Ramos (cell line): ENCODE measurements around the gene KATNAL1.

Experiments
- in situ Hi-C: fragments of 300-500 bp; cut with MboI; formaldehyde crosslinking; loops from one replicate; pipeline ENCODE4 v1.14.3; 2022; ENCODE audit warnings: low sequenced_read_pairs; ENCODE audit not compliant: unreplicated experiment

Gene KATNAL1

DNA sequence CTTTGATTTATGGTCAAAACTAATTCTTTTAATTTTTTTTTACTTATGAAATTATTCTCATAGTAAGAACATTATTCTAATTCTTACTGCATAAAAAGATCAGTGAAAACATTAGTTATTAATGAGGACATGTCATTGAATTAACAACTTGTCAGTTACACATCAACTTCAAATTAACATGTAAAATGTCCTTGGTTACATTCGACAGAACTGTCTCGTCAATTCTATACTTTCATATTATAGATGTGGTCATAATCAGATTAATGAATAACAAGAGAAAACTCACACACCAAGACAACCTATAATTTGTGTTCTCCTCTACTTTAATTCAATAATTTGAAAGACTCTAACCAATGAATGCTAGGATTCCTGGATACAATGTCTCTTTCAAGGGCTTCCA is 66.7 kb downstream of the KATNAL1 start:
- in situ Hi-C loops, result no loop called here

DNA sequence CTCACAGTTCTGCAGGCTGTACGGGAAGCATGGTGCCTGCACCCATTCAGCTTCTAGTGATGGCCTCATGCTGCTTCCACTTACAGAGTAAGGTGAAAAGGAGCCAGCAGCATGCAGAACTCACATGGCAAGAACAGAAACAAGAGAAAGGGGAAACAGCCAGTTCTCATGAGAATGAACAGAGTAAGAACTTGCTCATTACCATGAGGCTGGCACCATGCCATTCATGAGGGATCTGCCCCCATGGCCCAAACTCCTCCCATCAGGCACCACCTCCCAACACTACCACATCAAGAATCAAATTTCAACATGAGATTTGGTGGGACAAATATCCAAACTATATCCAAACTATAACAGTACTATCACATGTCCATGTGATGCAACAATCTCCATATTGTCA is 72.1 kb downstream of the KATNAL1 start:
- in situ Hi-C loops, result no loop called here

DNA sequence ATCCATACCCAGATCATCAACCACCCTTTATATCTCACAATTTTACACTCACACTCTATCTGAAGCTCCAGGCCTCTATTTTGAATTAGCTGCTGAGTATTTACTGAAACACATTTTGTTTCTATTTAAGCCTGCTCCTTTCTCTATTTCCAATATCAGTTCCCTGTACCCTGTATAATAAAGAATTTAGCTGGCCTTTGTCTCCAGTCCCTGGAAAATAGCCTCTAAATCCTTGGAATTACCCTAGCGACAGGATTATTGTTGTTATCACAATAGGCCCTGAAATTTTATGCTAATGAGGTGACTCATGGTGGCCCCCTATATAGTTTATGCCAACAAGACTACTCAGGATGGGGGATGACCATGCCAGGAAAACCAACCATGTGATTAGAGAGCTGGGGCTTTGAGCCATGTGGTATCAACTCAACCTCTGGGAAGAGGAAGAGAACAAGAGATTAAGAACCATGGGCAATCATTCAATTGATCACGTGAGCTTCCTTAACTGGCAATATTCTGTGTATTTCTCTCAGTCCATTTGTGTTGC is 72.7 kb downstream of the KATNAL1 start:
- in situ Hi-C loops, result no loop called here

DNA sequence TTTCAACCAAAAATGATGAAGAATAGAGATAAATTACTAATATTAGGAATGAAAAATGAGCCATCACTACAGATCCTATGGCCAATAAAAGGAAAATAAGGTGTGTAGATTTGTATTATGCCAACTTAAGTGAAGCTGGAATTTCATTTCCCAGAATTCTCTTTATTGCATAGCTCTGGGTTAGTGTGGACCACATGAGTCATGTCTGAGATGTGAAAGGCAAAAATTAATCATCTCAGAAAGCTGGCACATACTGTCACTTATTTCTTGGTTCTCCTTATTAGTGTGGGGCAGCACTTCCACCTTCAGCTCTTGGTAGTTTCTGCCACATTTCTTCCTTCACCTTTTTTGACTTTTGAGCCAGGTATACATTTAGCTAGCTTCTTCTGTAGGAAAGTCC is 82.6 kb downstream of the KATNAL1 start:
- in situ Hi-C loops, result no loop called here

DNA sequence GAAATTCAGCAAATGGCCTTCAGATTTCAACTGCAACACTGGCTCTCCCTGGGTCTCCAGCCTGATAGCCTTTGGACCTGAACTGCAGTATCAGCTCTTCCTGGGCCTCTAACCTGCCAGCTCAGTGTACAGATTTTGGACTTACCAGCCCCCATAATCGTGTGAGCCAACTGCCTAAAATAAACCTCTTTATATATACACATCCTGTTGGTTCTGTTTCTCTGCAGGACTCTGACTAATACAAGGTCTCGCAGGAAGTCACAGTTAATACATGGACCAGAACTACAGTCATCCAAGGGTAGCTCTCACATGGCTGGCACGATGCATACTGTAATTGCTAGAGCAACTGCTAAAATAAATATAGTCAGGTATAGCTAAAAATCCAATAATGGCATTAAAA is 85.1 kb downstream of the KATNAL1 start:
- in situ Hi-C loops, result no loop called here

DNA sequence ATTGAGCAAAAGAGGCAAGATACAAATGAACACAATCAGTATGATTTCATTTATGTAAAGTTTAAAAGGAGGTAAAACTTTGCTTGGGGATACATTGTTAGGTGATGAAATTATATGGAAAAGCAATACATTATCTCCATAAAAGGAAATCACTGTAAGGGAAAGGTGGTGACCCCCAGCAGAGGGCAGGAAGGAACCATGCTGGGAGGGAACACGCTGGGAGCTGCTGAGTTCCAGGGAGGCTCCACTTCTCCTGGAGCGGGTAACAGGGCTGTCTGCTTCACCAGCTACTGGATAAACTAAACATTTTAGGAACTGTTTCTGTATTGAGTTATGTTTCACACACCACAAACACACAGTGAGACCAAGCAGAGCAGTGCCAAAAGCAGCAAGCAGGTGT is 91.2 kb downstream of the KATNAL1 start:
- in situ Hi-C loops, result no loop called here

DNA sequence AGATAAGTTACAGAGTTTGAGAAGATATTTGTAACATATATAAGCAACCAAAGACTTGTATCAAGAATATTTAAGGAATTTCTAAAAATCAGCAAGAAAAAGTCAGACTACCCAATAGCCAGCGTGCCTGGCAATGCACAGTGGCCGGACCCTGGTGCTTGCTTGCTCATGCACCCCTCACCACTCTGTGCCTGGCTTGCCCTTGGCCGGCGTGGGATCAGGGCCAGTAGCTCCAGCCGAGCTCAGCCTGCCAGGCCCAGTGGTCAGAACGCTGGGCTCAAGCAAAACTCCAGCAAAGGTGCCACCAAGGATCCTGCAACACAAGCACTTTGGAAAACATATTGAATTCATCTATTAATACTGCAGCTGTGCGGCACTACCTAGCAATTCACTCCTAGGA is 95.1 kb downstream of the KATNAL1 start:
- in situ Hi-C loops, result no loop called here

DNA sequence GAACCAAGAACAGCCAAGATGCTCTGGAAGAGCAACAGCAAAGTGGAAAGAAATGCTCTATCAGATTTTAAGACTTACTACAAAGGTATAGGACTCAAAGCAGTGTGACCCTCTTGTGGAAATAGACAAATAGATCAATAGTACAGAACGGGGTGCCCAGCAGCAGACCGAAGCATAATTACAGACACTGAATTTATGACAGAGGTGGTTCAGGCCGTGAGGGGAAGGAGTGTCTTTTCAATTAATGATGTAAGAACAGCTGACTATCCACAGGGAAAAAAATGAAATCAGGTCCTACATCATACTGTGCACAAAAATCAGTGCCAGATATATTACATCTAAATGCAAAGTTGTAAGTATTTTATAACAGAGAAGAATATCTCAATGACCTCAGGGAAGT is 95.6 kb downstream of the KATNAL1 start:
- in situ Hi-C loops, result no loop called here

DNA sequence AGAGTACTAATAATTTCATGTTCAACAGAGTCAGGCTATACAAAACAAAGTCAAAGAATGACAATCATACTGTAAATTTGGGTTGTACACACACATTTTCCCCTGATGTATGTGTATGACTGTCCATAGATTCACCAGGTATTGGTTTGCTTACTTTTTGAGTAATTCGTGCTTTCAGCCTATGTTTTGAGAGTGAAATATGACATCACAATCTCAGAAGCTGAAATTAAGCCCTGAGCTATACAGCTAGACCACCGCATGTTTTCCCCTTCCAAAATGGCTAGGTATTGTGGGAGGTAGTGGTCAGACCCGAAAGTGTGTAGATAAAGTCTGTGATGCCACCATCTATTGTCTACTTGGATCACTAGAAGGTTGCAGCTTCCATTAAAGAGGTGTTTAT is 102.8 kb downstream of the KATNAL1 start:
- in situ Hi-C loops, result no loop called here

DNA sequence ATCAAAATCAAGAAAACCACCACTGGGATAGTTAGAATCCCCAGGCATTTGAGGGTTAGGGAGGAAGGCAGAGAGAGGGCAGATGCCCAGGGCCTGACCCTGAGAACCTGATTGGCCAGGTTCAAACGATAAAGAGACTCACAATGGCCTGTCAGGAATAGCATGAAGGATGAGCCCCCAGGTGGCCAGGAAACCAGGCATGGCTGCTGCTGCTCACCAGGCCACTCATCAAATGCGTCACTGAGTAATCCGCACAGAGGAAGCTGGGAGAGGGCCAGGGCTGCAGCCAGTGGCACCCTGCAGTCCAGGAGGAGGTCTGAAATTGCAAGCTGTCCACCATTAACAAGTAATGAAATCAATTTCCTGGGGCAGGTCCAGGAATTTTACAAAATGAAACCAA is 111.3 kb downstream of the KATNAL1 start:
- in situ Hi-C loops, result no loop called here

DNA sequence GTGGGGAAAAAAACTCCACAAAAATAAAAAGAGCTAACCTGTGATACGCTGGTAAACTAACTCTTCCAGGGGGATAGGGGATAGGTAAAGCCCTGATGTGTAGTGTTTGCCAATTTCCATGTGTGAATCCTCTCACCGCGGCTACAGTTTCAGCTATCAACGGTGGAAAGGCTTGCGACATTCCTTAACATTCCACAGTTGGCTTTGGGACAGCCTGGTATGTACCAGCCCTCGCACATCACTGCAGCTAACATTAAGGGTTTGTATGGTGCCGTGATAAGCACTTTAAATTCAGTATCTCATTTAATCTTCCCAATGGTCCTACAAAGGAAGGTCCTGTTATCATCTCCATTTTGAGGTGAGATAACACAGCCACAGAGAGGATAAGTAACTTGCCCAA is 112.4 kb downstream of the KATNAL1 start:
- in situ Hi-C loops, result no loop called here

DNA sequence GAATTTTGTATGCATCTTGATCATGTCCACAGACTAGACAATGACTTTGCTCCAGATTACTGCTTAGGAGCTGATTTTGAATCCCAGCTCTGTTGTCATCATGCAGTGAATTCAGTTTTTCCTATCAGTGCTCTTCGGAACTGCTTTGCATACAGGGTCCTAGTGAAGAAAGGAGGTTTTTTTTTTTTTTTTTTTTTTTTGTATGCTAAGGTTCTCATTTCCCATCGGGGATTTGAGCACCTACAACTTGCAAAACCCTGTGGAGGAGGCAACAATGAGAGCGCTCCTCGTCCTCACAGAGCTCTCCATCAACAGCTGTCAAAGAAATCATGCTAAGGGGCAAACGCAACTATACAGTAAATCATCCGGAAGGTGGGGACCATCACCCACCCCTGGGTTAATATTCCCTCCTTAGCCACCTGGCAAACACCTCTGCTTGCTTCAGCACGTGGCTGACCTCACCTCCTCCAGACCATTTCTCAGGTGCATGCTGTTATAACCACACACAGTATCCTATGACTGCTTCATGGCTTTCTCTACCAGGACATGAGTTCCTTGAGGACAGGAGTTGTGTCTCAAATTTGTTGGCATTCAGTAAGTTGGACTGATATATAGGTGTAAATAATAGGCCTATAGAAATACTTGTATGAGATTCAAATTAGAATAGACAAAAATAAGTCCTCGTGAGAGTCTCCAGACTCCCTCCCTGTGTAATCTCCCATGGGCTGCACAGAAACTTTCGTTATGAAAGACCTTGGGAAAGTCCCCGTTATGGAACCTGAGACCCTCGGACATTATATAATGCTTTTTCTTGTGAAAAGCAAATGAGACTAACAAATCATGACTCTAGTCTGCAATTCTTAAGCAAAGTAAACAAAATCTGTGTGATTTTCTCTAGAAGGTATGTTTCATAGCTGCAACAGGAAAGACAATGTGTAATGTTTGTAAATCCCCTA is 113.8 kb downstream of the KATNAL1 start:
- in situ Hi-C loops, result no loop called here

DNA sequence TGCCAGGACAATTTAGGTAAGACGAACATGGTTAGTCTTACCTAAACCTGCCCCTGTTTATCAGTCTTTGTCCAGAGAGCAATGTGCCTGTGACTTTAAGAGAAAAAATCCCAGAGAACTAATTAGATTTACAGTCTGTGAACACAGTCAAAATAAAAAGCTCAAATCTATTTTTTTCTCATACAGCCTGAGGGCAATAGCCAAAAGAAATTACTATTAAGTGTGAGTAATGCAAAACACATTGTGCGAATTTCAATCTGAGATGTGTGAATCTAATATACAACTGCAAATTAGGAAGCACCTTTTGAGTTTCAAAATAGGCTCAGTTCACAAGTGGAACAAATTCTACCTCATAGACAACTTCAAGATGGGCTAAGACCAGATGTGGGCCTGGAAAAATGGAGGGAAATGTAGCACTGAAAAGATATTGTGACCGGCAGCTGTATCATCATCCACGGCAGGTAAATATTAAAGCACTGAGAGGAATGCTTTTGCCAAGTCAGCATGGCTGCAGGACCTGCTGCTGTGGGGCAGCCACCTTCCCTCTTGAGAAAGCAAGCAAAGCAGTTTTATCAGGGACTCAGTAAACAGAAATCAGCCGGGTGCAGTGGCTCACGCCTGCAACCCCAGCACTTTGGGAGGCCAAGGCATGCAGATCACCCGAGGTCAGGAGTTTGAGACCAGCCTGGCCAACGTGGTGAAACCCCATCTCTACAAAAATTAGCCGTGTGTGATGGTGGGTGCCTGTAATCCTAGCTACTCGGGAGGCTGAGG is 114.8 kb downstream of the KATNAL1 start:
- in situ Hi-C loops, result no loop called here

DNA sequence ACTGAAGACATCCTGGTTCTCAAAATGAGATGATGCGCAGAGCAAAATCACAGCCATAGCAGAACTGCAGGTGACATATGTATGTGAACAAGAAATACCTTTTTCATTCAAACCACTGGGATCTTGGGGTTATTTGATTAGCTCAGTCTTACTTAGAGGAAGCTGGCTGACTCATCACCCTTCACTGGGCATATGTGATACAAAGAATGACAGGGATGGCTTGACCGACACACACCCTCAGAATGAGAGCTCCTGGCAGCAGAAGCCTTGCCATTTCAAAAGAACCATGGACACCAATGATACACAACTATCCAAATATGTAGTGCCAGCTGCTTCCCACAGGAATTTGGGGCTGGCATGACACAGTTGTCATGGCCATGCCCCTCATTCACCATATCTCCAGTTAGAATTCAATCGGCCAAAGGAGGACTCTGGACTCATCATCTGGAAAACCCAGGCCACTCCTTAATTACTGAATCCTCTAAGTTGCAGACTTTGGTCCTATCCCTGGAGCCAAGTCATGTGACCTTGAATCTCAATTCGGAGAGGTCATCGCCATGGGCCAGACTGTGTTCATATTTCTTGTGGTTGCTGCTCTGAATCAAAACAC is 115.8 kb downstream of the KATNAL1 start:
- in situ Hi-C loops, result no loop called here

DNA sequence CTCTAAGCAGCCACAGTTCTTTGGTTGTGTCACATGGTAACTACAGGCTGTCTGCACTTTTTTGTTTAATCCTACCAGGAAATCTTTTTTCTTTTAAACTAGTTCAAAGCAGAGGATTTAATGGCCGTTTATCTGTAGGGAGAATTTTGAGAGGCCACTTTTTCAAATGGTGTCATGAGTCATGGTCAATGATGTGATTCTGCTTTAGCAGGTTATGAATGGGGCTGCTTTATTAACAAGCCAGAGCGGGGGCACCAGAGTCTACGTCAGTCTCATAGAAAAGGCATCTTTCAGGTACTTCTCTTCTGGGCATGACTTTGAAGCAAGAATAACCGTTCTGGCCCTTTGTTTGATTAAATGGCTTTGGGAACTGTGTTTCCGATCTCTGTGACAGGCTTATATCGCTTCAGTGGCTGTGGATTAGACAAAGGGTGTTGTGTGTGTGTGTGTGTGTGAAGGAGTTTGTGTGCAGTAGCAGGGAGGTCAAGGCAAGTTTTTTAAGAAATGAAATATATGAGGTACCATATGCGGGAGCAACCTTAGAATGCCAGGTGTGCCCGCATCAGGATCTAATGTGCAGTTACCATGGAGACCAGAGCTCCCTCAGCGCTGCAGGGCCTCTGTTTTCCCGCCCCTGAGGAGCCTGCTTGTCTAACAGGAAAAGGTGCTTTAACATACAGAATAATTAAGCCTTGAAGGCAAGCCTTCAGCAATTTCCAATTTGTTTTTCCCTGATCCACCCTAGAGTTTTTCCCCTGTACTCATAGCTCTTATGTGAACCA is 120.5 kb downstream of the KATNAL1 start:
- in situ Hi-C loops, result no loop called here

DNA sequence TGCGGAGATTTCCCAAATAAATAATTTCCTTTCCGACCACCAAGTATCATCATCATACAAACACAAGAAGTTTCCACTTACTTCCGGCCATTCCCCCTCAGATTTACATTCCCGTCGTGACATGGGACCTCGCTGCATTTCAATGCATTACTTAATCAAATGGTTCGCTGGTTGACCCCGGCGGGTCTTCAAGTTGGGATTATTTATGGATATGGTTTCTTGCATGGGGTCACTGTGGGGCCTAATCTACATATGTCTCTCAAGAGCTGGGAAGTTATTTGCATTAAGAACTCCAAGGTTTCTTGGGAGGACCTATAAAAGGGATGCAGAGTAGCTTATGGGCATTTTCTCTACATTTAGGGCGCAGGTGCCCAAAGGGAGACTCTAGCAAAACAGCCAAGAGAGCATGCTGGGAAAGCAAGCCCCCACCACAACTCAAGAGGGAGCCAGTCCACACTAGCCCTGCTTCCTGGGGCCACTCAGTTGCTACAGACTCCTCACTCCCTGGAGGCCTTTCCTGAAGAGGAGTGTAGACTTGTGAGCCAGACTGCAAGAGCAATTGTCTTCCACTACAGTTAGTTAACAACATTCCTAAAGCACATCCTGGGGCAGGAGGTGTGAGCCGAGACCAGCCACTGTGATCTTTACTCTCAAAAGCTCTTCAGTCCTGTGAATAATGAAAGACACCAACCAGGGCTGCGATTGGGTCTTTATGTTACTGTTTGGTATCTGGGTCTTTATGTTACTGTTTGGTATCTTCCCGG is 125.3 kb downstream of the KATNAL1 start:
- in situ Hi-C loops, result no loop called here

DNA sequence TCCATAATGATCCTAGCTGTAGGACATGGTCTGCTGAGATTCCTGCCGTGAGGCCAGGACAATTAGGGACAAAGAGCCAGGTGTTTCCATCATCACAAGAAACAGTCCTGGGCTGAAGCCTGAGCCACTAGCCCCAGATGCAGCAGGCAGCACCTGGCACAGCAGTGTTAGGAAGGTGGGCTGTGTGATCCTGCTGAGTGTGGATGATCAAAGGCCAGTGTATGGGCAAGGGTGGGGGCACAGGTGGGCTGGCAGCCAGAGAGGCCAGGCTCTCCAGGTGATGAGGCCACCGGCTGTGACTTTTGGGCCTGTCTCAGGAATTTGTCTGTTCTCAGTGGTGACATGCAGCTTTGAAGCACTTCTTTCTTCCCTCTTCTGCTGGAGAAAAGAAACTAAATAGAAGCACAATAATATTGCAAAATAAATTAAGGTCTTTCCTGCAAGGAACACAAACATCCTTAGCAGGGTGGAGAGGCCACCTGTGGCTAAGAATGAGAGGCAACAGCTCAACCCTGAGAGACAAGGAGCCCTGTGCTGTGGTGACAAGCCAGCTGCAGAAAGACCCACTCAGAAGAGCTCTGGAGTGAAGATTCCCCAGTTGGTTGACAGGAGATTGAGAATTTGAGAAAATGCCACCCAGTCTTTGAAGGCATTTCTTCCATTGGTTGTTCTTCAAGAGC is 127.6 kb downstream of the KATNAL1 start:
- in situ Hi-C loops, result no loop called here

DNA sequence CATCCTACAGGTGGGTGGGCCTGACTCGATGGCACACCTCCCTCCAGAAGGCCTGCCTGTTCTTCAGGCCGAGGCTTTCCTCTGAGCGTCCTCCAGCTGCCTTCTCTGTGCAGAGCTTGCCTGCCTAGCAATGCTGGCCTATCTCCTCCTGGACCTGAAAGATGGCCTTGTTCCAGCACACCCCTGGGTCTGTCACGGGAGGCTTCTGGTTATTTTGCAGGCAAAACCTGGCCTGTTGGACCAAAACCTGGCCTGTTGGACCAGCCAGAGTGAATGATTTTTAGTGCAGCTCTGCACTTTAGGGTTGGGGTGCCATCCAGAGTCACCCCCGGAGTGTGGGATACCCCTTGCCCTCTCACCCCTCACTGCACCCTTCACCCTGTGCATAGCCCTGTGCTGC is 128.4 kb downstream of the KATNAL1 start:
- in situ Hi-C loops, result no loop called here

DNA sequence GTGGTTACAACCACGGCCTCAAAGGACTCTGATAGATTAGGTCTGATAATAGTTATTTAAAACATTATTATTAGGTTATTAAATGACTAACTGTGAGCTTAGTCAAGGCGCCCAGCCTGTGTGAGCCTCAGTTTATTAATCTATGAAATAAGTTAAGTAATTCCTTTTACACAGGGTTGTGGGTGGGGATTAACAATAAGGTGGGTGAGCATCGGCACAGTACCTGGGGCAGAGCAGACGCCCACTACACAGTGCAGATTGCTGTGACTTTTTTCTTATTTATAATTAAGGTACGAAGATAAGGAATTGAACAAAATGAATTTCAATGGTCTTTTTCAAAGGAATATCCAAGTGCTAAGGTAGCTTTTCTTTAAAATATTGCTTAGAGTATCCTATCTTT is 132.2 kb downstream of the KATNAL1 start:
- in situ Hi-C loops, result no loop called here
